Endothelial cell of umbilical vein (primary cell): Measurements from ENCODE around the gene KPTN. TPM values are rescaled to one million over a fixed set of nuclear protein-coding genes. Genes with fewer than 3 reads are reported as not detected.

Experiments
- BruUV-seq: library from RNA; stranded (reverse); fragments of 400-500 nt; replicated peaks from 2 replicates; lab custom pipeline; 2021; lab: Mats Ljungman, UMichigan
- CTCF ChIA-PET: fragments of 300-600, 350-600 bp; sonication (Branson Sonifier 250); formaldehyde crosslinking; loops from one replicate; lab custom pipeline; 2021; ENCODE audit warnings: antibody characterized with exemption, inconsistent platforms; lab: Charles Lee
- POLR2A ChIA-PET: fragments of 300-600, 350-600 bp; sonication (Branson Sonifier 250); formaldehyde crosslinking; loops from one replicate; lab custom pipeline; 2021; ENCODE audit warnings: antibody characterized with exemption, inconsistent platforms; lab: Charles Lee
- DNase-seq: peaks from one replicate; pipeline ENCODE4 v3.0.0-alpha.2; 2011; ENCODE audit warnings: low read depth, low spot score
- FAIRE-seq: peaks from 2 replicates; lab custom pipeline; 2011; peaks lifted over from hg19 to GRCh38; lab: Jason Lieb, UNC
- H2AFZ ChIP-seq: 2 replicates; pipeline ENCODE4 v1.6.0; 2012; ENCODE audit warnings: low read depth, low read length, control low read depth, inconsistent platforms
- H3K27ac ChIP-seq: 2 replicates; pipeline ENCODE4 v1.5.1; 2011; ENCODE audit warnings: low read depth, mild to moderate bottlenecking, control low read depth, low read length, moderate library complexity; ENCODE audit not compliant: insufficient read depth
- H3K27me3 ChIP-seq, 2 experiments: 2 replicates each; pipeline versions ENCODE4 v1.6.0 to v1.6.1; 2011; ENCODE audit warnings: low read length in 2 of 2, mixed read lengths in 1 of 2; ENCODE audit not compliant: control insufficient read depth in 2 of 2, insufficient read depth in 2 of 2
- H3K36me3 ChIP-seq, 2 experiments: 2 replicates in 1 of 2; 3 replicates in 1 of 2; pipeline ENCODE4 v1.5.1; 2011; ENCODE audit warnings: low read length in 2 of 2, mild to moderate bottlenecking in 1 of 2, moderate library complexity in 1 of 2; ENCODE audit not compliant: control insufficient read depth in 2 of 2, insufficient read depth in 2 of 2; ENCODE audit errors: extremely low read depth in 1 of 2
- H3K4me1 ChIP-seq: 3 replicates; pipeline ENCODE4 v1.5.1; 2011; ENCODE audit warnings: mild to moderate bottlenecking, low read length; ENCODE audit not compliant: control insufficient read depth, insufficient read depth; ENCODE audit errors: extremely low read depth
- H3K4me2 ChIP-seq: 2 replicates; pipeline ENCODE4 v1.6.1; 2011; ENCODE audit warnings: low read length, control low read depth, mixed read lengths; ENCODE audit not compliant: insufficient read depth
- H3K4me3 ChIP-seq, 3 experiments: fragments of 200-600 bp in 1 of 3; sonication (generic), shearing (Covaris generic) in 1 of 3; replicated peaks in 1 of 3; 2 replicates each; pipeline ENCODE4 v1.5.1; 2011 to 2016; ENCODE audit warnings: control low read depth in 3 of 3, low read length in 3 of 3, mild to moderate bottlenecking in 2 of 3, inconsistent platforms in 1 of 3, low read depth in 1 of 3, moderate library complexity in 1 of 3; ENCODE audit not compliant: insufficient read depth in 1 of 3
- H3K79me2 ChIP-seq: 2 replicates; pipeline ENCODE4 v1.6.0; 2012; ENCODE audit warnings: low read length, inconsistent platforms; ENCODE audit not compliant: control insufficient read depth, insufficient read depth
- H3K9ac ChIP-seq: replicated peaks from 2 replicates; pipeline ENCODE3; 2011; ENCODE audit warnings: low read length, control low read depth; ENCODE audit not compliant: insufficient read depth; ENCODE audit errors: extremely low read depth
- H3K9me1 ChIP-seq: replicated peaks from 3 replicates; pipeline ENCODE4 v1.6.0; 2011; ENCODE audit warnings: mild to moderate bottlenecking, low read length; ENCODE audit not compliant: control insufficient read depth, insufficient read depth; ENCODE audit errors: extremely low read depth
- H3K9me3 ChIP-seq: replicated peaks from 2 replicates; pipeline ENCODE4 v1.5.1; 2012; ENCODE audit warnings: low read length, inconsistent platforms; ENCODE audit not compliant: control insufficient read depth, insufficient read depth
- H4K20me1 ChIP-seq: replicated peaks from 2 replicates; pipeline ENCODE3; 2011; ENCODE audit warnings: mild to moderate bottlenecking, low read length; ENCODE audit not compliant: control insufficient read depth, insufficient read depth; ENCODE audit errors: extremely low read depth
- CTCF ChIP-seq, 2 donors: IDR thresholded peaks; 1 replicate in 1 of 2; 2 replicates in 1 of 2; pipeline ENCODE4 v1.5.1; 2011; ENCODE audit warnings: low read length in 2 of 2, mild to moderate bottlenecking in 2 of 2, moderate library complexity in 2 of 2, control low read depth in 1 of 2, inconsistent platforms in 1 of 2, low read depth in 1 of 2; ENCODE audit not compliant: insufficient read depth in 1 of 2; ENCODE audit errors: extremely low read depth in 1 of 2
- EZH2 ChIP-seq: IDR thresholded peaks from 2 replicates; pipeline ENCODE4 v1.6.1; 2012; ENCODE audit warnings: borderline replicate concordance, low read depth, mild to moderate bottlenecking, moderate library complexity, low read length, inconsistent platforms; ENCODE audit not compliant: severe bottlenecking
- FOS ChIP-seq: IDR thresholded peaks from 2 replicates; pipeline ENCODE4 v1.6.1; 2011; ENCODE audit warnings: mild to moderate bottlenecking, low read length, moderate library complexity, borderline replicate concordance; ENCODE audit not compliant: insufficient read depth
- GATA2 ChIP-seq: IDR thresholded peaks from 2 replicates; pipeline ENCODE4 v1.7.0; 2011; ENCODE audit warnings: low read depth, mild to moderate bottlenecking, moderate library complexity, mixed read lengths, low read length; ENCODE audit not compliant: insufficient read length, insufficient read depth
- JUN ChIP-seq: IDR thresholded peaks from 2 replicates; pipeline ENCODE4 v1.6.1; 2011; ENCODE audit warnings: borderline replicate concordance, low read depth; ENCODE audit not compliant: insufficient read length, insufficient read depth
- MAX ChIP-seq: IDR thresholded peaks from 2 replicates; pipeline ENCODE4 v1.6.1; 2011; ENCODE audit not compliant: insufficient read depth, insufficient read length
- MYC ChIP-seq: IDR thresholded peaks from one replicate; pipeline ENCODE4 v1.6.1; 2011; ENCODE audit warnings: mild to moderate bottlenecking, low read depth, low read length
- POLR2A ChIP-seq: IDR thresholded peaks from 2 replicates; pipeline ENCODE4 v1.6.1; 2012; ENCODE audit warnings: low read depth, mild to moderate bottlenecking, control low read depth, low read length
- POLR2AphosphoS5 ChIP-seq: IDR thresholded peaks from 2 replicates; pipeline ENCODE4 v1.6.1; 2012; ENCODE audit warnings: low read depth, mild to moderate bottlenecking, control low read depth, low read length, moderate library complexity; ENCODE audit not compliant: insufficient read depth
- dilution Hi-C: fragments of 300-500 bp; cut with MboI; formaldehyde crosslinking; loops from one replicate; pipeline ENCODE4 v1.15.0; 2019; ENCODE audit warnings: low sequenced_read_pairs; ENCODE audit not compliant: extremely low pct_ligation_motif_present
- intact Hi-C: fragments of 100-400 bp; cut with micrococcal nuclease; formaldehyde crosslinking; loops from one replicate; pipeline ENCODE4 v1.10.0; 2022
- polyA plus RNA-seq, 4 experiments: library from polyadenylated mRNA; depleted of rRNA in 3 of 4; stranded (reverse) in 3 of 4; unstranded in 1 of 4; fragments of >200 nt; gene quantifications; 2 replicates each; pipeline versions ENCODE4 v1.2.1 to v1.2.3, GENCODE V29; 2011 to 2012; ENCODE audit warnings: missing spikeins in 1 of 4
- total RNA-seq: library from RNA; stranded (reverse); gene quantifications from 2 replicates; pipeline ENCODE4 v1.2.3, GENCODE V29; 2021

Gene KPTN
- total and polyA plus RNA-seq, 2 donors (not counting 3 experiments of a cell fraction or from before 2014, with no cell fraction given): 14.7 to 15.5 TPM

GRCh38 chr19:47465957-47466356 lies 18.1 kb downstream of the KPTN start:
- H3K4me1 ChIP-seq: no peaks in the 10 kb centered on the region
- TF ChIP-seq GATA2 (no peak), FOS (no peak)
- FAIRE-seq (no peak), DNase-seq (no peak)
- no peak overlapping the region for H3K4me2 ChIP-seq
- BruUV-seq: no TSS peak
- peaks cover 17 to 28% of the 10 kb centered on the region in 2 experiments for H3K27me3 ChIP-seq
- ChIA-PET CTCF (no interaction called here), POLR2A (no interaction called here)
- no peak overlapping the region for H3K4me3 ChIP-seq
- H3K9me1 ChIP-seq: no peaks in the 10 kb centered on the region
- no peaks in the 10 kb centered on the region for H3K79me2 ChIP-seq
- no peaks in the 10 kb centered on the region for H3K9me3 ChIP-seq
- no peak overlapping the region for H3K27ac ChIP-seq
- H3K9ac ChIP-seq: no peak overlapping the region
- intact Hi-C loops (no loop called here), dilution Hi-C loops (no loop called here)
- no peaks in the 10 kb centered on the region for H3K36me3 ChIP-seq
- no peak overlapping the region for H2AFZ ChIP-seq
- H4K20me1 ChIP-seq: no peaks in the 10 kb centered on the region

- Histone ChIP-seq H3K4me3 (no peak overlapping the region), H2AFZ (no peak overlapping the region), H3K27me3 (peaks cover 10 to 20% of the 10 kb centered on the region in 2 experiments), H3K9me1 (no peaks in the 10 kb centered on the region), H3K9ac (no peak overlapping the region), H3K36me3 (no peaks in the 10 kb centered on the region), H4K20me1 (no peaks in the 10 kb centered on the region), H3K27ac (no peak overlapping the region), H3K4me2 (no peak overlapping the region), H3K79me2 (no peaks in the 10 kb centered on the region), H3K9me3 (no peaks in the 10 kb centered on the region), H3K4me1 (no peaks in the 10 kb centered on the region)
- BruUV-seq: no TSS peak
- ChIA-PET CTCF (no interaction called here), POLR2A (no interaction called here)
- TF ChIP-seq GATA2 (no peak), FOS (no peak), POLR2AphosphoS5 (no peak), MAX (no peak), CTCF (IDR thresholded peaks at IDR 0.05; ENCODE audit: extremely low read depth in 1 of 2, insufficient read depth in 1 of 2, low read depth in 1 of 2, low read length in 2 of 2) (no peak), MYC (no peak), POLR2A (no peak), JUN (no peak), EZH2 (no peak)
- FAIRE-seq: no peak
- intact Hi-C loops (no loop called here), dilution Hi-C loops (no loop called here)
- DNase-seq: no peak
These were observed 19.2 kb downstream of the KPTN start for GRCh38 chr19:47464675-47465419.
